BJ (cell line): ENCODE data around the gene GAREM2. TPM values are rescaled to one million over a fixed set of nuclear protein-coding genes. Genes with fewer than 3 reads are reported as not detected.

ENCODE experiments used
- CTCF ChIA-PET: fragments of 350-600 bp; formaldehyde crosslinking; extraction: SDS; loops from one replicate; lab custom pipeline; 2021; ENCODE audit warnings: antibody characterized with exemption, inconsistent platforms; lab: Yijun Ruan, JAX
- POLR2A ChIA-PET: fragments of 300-600 bp; sonication (Branson Sonifier 250); formaldehyde crosslinking; extraction: SDS; loops from one replicate; lab custom pipeline; 2021; ENCODE audit warnings: antibody characterized with exemption; lab: Charles Lee
- DNase-seq: peaks from one replicate; pipeline ENCODE4 v3.0.0-alpha.2; 2011; ENCODE audit warnings: low read depth
- H3K27me3 ChIP-seq: 2 replicates; pipeline ENCODE4 v1.6.0; 2011; ENCODE audit warnings: low read length; ENCODE audit not compliant: control insufficient read depth, insufficient read depth
- H3K36me3 ChIP-seq: 2 replicates; pipeline ENCODE4 v1.5.1; 2011; ENCODE audit warnings: low read length; ENCODE audit not compliant: control insufficient read depth, insufficient read depth
- H3K4me3 ChIP-seq: 2 replicates; pipeline ENCODE4 v1.5.1; 2011; ENCODE audit warnings: low read depth, mild to moderate bottlenecking, control low read depth, low read length
- polyA plus RNA-seq: library from polyadenylated mRNA; depleted of rRNA; stranded (reverse); fragments of >200 nt; gene quantifications from 2 replicates; pipeline ENCODE4 v1.2.3, GENCODE V29; 2011
- TF ChIP-seq, protein P1 (sequence below): IDR thresholded peaks from 2 replicates; pipeline ENCODE4 v1.5.1; 2011; ENCODE audit warnings: low read depth, mild to moderate bottlenecking, control low read depth, inconsistent platforms, low read length, moderate library complexity; ENCODE audit not compliant: insufficient read depth

GAREM2 gene
- polyA plus RNA-seq, 1 experiment = 2.3 TPM

GRCh38 chr2:26196683-26197418 lies 24.0 kb downstream of the GAREM2 start:
- ChIA-PET POLR2A (no interaction called here), CTCF (no interaction called here)
- Histone ChIP-seq H3K36me3 (peaks cover 24% of the 10 kb centered on the region), H3K27me3 (no peaks in the 10 kb centered on the region), H3K4me3 (no peak overlapping the region)
- no peak for DNase-seq
- TF ChIP-seq, protein P1, sequence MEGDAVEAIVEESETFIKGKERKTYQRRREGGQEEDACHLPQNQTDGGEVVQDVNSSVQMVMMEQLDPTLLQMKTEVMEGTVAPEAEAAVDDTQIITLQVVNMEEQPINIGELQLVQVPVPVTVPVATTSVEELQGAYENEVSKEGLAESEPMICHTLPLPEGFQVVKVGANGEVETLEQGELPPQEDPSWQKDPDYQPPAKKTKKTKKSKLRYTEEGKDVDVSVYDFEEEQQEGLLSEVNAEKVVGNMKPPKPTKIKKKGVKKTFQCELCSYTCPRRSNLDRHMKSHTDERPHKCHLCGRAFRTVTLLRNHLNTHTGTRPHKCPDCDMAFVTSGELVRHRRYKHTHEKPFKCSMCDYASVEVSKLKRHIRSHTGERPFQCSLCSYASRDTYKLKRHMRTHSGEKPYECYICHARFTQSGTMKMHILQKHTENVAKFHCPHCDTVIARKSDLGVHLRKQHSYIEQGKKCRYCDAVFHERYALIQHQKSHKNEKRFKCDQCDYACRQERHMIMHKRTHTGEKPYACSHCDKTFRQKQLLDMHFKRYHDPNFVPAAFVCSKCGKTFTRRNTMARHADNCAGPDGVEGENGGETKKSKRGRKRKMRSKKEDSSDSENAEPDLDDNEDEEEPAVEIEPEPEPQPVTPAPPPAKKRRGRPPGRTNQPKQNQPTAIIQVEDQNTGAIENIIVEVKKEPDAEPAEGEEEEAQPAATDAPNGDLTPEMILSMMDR = no peak

- no peak for DNase-seq
- ChIA-PET CTCF (interaction anchor here (1.0 kb wide), 1 partner anchor 10 kb away, joined by 3 read pairs; no protein-coding TSS in a partner anchor), POLR2A (no interaction called here)
- Histone ChIP-seq H3K27me3 (no peaks in the 10 kb centered on the region), H3K36me3 (peaks cover 26% of the 10 kb centered on the region), H3K4me3 (no peak overlapping the region)
- TF ChIP-seq, protein P1 = no peak
Observed at GRCh38 chr2:26197516-26197915, 24.6 kb downstream of the GAREM2 start.

DNA sequence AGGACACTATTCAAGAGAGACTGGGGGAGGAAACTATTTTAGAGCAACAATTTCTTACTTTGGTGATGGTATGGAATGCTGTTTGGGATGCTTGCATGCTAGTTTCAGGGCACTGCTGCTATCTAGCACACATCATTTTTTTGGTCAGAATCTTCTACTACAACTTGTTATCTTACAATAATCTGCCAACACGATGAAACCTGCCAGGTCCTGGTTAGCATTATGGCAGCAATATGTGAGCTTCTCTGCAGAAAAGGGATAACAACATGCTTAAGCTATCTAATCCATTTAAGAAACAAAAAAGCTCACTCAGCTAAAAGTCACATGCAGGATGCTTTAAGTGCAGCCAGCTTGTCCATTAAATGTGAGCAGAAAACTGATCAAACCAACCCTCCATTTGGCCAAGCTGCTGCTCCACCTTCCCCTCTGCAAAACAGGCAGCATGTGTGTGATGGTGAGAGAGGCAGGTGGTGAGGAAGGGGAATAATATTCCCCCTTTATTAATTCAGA lies 30.1 kb downstream of the GAREM2 start:
- TF ChIP-seq, protein P1 = no peak
- Histone ChIP-seq H3K27me3 (no peaks in the 10 kb centered on the region), H3K36me3 (peaks cover 21% of the 10 kb centered on the region), H3K4me3 (no peak overlapping the region)
- ChIA-PET CTCF (no interaction called here), POLR2A (no interaction called here)
- no peak for DNase-seq

DNA sequence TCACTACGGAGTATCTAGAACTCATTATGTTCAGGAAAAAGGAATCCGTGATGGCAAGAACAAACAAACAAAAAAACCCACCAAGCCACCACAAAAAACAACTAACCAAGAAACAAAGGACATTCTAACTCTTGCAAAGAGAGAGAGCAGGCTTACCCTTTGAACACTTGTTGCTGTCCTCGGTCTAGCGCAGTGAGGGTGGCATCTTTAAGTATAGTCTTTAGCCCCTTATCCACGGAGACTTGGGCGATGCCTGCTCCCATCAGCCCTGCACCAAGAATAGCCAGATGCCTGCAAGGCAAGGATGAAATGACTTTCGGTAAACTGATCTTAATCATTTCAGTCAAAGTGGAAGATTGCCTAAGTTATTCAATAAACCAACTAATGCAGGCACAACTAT lies 31.0 kb downstream of the GAREM2 start:
- Histone ChIP-seq H3K36me3 (peaks cover 21% of the 10 kb centered on the region), H3K27me3 (no peaks in the 10 kb centered on the region), H3K4me3 (no peak overlapping the region)
- no peak for DNase-seq
- TF ChIP-seq, protein P1 = no peak
- CTCF ChIA-PET = no interaction called here
- POLR2A ChIA-PET = no interaction called here

DNA sequence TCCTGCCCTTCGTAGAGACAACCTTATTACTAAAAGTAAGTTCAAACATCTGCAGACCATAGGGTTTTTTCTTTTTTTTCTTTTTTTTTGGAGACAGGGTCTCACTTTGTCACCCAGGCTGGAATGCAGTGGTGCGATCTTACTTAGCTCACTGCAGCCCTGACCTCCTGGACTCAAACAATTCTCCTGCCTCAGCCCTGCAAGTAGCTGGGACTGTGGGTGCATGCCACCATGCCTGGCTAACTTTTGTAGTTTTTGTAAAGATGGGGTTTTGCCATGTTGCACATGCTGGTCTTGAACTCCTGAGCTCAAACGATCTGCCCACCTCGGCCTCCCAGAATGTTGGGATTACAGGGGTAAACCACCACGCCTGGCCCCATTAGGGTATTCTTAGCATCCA lies 39.1 kb downstream of the GAREM2 start:
- no peak for DNase-seq
- CTCF ChIA-PET = interaction anchor here (0.9 kb wide), 1 partner anchor 18 kb away, joined by 3 read pairs; no protein-coding TSS in a partner anchor
- Histone ChIP-seq H3K27me3 (no peaks in the 10 kb centered on the region), H3K36me3 (peaks cover 3% of the 10 kb centered on the region; the same call in 1 of the 2 replicates), H3K4me3 (no peak overlapping the region)
- TF ChIP-seq, protein P1 = no peak
- POLR2A ChIA-PET = no interaction called here
